ENCODE data around the gene PPCDC. TPM values are rescaled to one million over a fixed set of nuclear protein-coding genes. Genes with fewer than 3 reads are reported as not detected.

The PPCDC gene
- total RNA-seq, 4 donors from 2014 or later = 3.5 to 31.2 (median 20.6) TPM

DNA sequence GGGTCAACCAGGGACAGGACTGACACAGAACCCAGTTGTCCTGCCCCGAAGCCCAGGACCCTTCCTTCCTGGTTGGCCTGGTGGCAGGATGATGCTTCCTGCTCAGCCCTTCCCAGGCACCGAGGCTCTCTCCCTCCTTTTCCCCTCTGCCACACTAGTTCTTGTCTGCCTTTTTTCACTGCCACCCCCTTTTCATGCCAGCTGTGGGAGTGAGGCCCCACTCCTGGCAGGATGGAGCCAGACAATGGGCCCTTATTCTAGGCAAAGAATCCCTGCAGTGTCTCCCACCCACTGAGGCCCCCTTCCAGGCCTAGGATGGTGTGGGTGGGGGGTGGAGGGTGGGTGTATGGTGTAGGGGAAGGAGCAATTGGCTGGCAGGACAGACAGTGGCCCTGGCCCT, 29.2 kb upstream of the PPCDC start:
- H3K9me3 ChIP-seq = no peaks in the 10 kb centered on the region
- intact Hi-C loops (cut with DNase I) = no loop called here
- 64 to 73% methylated on average over 2 of the region's 2 CpGs for WGBS, 2 donors

DNA sequence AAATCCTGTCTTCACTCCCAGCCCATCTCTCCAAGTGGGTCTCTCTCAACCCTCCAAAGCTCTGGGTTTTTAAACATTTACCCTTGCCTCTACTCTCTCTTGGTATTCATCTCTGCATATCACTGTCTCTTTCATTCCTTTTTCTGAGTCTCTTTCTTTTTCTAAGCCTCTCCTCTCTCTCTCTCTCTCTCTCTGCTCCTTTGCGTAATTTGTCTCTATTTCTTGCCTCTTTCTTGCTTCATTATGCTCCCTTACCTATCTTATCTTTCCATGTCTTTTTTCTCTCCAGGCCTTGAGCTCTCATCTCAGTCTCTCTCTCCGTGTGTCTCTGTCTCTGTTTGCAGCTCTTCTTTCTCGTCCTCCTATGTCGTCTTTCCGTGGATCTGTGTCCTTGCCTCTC, 28.7 kb upstream of the PPCDC start:
- Histone ChIP-seq H3K4me3 (replicated peaks in 1 of 3) (no peak overlapping the region), H3K4me1 (peaks cover 8 to 10% of the 10 kb centered on the region in 2 donors), H3K36me3 (no peaks in the 10 kb centered on the region), H3K9me3 (no peaks in the 10 kb centered on the region), H3K27ac (no peak overlapping the region), H3K27me3 (no peaks in the 10 kb centered on the region)
- no peak for DNase-seq
- intact Hi-C loops (cut with DNase I) = no loop called here
- no peak for TF ChIP-seq CTCF (IDR thresholded peaks at IDR 0.05)
- no peak for TF ChIP-seq POLR2A (IDR thresholded peaks at IDR 0.05)
- 45 to 50% methylated on average over 5 of the region's 5 CpGs for WGBS, 2 donors

More for the DNA sequence above, 29.2 kb upstream of the PPCDC start:
- Histone ChIP-seq H3K27ac (no peak overlapping the region), H3K27me3 (no peaks in the 10 kb centered on the region), H3K4me1 (peaks cover 8 to 10% of the 10 kb centered on the region in 2 donors), H3K36me3 (no peaks in the 10 kb centered on the region), H3K4me3 (replicated peaks in 1 of 3) (no peak overlapping the region)
- DNase-seq = no peak
- no peak for TF ChIP-seq CTCF (IDR thresholded peaks at IDR 0.05)

DNA sequence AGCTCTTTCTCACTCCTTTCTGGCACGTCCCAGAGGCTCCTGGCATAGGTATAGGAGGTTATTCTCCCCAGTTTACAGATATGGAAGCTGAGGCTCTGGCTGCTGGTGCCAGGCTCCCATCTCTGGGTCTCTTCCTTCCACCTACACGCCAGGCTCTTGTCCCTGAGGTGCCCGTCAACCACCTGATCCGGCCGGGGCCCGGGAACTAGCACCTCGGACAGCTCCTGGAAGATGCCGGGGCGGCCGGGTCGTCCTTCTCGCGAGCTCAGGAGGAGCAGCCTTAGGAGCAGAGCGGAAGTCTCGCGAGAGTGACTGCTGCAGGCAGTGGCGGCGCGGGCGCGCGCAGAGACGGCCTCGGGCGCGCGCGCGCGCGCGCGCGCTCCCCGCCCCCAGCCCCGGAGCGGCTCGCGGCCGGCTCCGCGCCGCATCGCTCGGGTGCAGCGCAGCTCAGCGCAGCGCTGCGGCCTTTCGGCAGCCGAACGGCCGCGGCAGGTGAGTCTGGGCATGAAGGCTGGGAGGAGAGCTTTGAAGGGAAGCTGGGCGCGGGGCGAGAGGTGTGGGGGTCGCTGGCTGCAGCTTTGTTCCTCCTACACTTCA, 28.1 kb upstream of the PPCDC start, which contains the start of gene SCAMP5:
SCAMP5 (plus strand) TSS at position 382 of the 597 bp plus-strand sequence. CDS start 16,277 bp downstream, outside the sequence.
- TF ChIP-seq CTCF (IDR thresholded peaks at IDR 0.05) (no peak), POLR2A (IDR thresholded peaks at IDR 0.05) (peak in 1 of 2 donors; percentile 27)
- WGBS, 2 donors = 2 to 7% methylated on average over 7 to 16 of the region's 58 CpGs
- no peaks in the 10 kb centered on the region for H3K27me3 ChIP-seq
- peaks cover 8 to 10% of the 10 kb centered on the region in 2 donors for H3K4me1 ChIP-seq
- H3K27ac ChIP-seq = no peak within 1 kb of the TSS
- DNase-seq = peak; percentile 96 to 97
- intact Hi-C loops (cut with DNase I) = no loop called here
- H3K9me3 ChIP-seq = no peaks in the 10 kb centered on the region
- no peaks in the 10 kb centered on the region for H3K36me3 ChIP-seq
- H3K4me3 ChIP-seq (replicated peaks in 1 of 3) = peak within 1 kb of the TSS; percentile 48 to 82 (median 56)

- 17 to 25% methylated on average over 13 to 28 of the region's 42 CpGs for WGBS, 2 donors
- Histone ChIP-seq H3K9me3 (no peaks in the 10 kb centered on the region), H3K36me3 (no peaks in the 10 kb centered on the region), H3K4me1 (peaks cover 8 to 10% of the 10 kb centered on the region in 2 donors), H3K4me3 (replicated peaks in 1 of 3) (peak overlapping the region; percentile 48 to 82 (median 56)), H3K27ac (no peak overlapping the region), H3K27me3 (no peaks in the 10 kb centered on the region)
- intact Hi-C loops (cut with DNase I) = no loop called here
- peak; percentile 23 to 39 for DNase-seq
- TF ChIP-seq POLR2A (IDR thresholded peaks at IDR 0.05) (no peak), CTCF (IDR thresholded peaks at IDR 0.05) (no peak)
These were observed 27.3 kb upstream of the PPCDC start for GRCh38 chr15:74995779-74996765.
